ENCODE data around the gene ARHGEF7.
"Not testable (repeated sequence)": the region's sequence is repeated elsewhere in the genome, so short reads cannot be mapped to it uniquely, and the experiment has no call there.

ARHGEF7 gene, protein sequence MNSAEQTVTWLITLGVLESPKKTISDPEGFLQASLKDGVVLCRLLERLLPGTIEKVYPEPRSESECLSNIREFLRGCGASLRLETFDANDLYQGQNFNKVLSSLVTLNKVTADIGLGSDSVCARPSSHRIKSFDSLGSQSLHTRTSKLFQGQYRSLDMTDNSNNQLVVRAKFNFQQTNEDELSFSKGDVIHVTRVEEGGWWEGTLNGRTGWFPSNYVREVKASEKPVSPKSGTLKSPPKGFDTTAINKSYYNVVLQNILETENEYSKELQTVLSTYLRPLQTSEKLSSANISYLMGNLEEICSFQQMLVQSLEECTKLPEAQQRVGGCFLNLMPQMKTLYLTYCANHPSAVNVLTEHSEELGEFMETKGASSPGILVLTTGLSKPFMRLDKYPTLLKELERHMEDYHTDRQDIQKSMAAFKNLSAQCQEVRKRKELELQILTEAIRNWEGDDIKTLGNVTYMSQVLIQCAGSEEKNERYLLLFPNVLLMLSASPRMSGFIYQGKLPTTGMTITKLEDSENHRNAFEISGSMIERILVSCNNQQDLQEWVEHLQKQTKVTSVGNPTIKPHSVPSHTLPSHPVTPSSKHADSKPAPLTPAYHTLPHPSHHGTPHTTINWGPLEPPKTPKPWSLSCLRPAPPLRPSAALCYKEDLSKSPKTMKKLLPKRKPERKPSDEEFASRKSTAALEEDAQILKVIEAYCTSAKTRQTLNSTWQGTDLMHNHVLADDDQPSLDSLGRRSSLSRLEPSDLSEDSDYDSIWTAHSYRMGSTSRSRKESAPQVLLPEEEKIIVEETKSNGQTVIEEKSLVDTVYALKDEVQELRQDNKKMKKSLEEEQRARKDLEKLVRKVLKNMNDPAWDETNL
- long read RNA-seq, donor 1, partial matches to known transcripts, result 5 of 7 reads
- long read RNA-seq, donor 1, other reads (novel, unspliced or antisense), result 0 of 7 reads
- long read RNA-seq, donor 2, partial matches to known transcripts, result 0 of 1 reads
- long read RNA-seq, donor 2, other reads (novel, unspliced or antisense), result 0 of 1 reads
- long read RNA-seq, donor 3, result 0 reads
- long read RNA-seq, donor 4, partial matches to known transcripts, result 63 of 63 reads
- long read RNA-seq, donor 4, other reads (novel, unspliced or antisense), result 0 of 63 reads
- long read RNA-seq, donor 5, full-length matches to known transcripts, result 1 of 1 reads
- long read RNA-seq, donor 5, partial matches to known transcripts, result 0 of 1 reads
- long read RNA-seq, donor 5, other reads (novel, unspliced or antisense), result 0 of 1 reads
- long read RNA-seq, donor 6, partial matches to known transcripts, result 6 of 7 reads
- long read RNA-seq, donor 6, other reads (novel, unspliced or antisense), result 0 of 7 reads
- long read RNA-seq, donor 7, partial matches to known transcripts, result 22 of 24 reads
- long read RNA-seq, donor 7, other reads (novel, unspliced or antisense), result 0 of 24 reads
- long read RNA-seq, donor 8, partial matches to known transcripts, result 38 of 39 reads
- long read RNA-seq, donor 8, other reads (novel, unspliced or antisense), result 0 of 39 reads

DNA sequence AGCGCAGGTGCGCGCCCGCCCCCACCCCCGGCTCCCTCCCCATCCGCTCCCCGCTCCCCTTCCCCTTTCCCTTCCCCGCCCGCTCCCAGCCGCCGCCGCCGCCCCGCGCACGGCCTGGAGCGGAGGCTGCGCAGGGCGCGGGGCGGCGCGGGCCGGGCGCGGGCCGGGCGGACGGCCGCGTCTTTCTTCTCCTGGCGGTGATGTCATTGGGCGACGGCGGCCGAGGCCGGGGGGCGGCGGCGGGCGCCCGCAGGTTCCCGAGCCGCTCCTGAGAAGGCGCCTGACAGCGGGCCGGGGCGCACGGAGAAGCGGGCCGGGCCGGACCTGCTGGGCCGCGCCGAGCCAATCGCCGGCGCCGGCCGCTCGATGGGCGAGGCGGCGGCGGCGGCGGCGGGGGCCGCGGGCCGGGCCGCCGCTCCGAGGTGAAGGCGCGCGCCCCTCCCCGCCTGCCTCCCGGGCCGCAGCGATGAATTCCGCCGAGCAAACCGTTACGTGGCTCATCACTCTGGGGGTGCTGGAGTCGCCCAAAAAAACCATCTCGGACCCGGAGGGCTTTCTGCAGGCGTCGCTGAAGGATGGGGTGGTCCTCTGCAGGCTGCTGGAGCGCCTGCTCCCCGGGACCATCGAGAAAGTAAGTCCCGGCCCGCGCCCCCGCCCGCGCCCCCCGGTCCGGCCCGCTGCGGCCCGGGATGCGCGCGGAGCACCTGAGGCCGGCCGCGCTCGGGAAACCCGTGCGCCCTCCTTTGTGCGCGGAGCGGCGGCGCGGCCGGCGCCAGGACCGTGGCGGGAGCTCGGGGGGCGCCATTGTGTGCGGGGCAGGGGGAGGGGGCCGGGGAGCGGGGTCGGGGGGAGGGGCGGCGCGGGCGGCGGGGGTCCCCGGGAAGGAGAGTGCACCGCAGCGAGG, at the start of gene ARHGEF7:
Gene ARHGEF7 (plus strand): TSS at position 250 of the 904 bp plus-strand sequence. CDS start 217 bp downstream, at position 467.
- peak; percentile 66 for DNase-seq

DNA sequence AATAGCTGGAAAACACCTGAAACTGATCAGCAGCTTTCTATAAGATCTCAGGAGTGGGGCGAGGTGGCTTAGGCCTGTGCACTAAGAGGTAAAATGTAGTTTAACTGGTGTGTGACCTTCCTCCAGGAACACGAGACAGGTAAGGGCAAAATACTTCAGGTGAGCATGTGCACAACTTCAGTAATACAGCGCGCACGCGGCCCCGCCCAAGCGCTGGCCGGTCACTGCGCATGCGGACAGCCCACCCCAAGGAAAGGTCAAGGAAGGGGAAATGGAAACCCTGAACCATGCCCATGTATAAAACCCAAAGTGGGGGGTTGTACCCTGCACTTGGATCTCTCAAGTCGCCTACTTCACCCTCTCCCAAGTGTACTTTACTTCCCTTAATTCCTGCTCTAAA, 49.4 kb upstream of the ARHGEF7 start:
- DNase-seq, result peak; percentile 5

DNA sequence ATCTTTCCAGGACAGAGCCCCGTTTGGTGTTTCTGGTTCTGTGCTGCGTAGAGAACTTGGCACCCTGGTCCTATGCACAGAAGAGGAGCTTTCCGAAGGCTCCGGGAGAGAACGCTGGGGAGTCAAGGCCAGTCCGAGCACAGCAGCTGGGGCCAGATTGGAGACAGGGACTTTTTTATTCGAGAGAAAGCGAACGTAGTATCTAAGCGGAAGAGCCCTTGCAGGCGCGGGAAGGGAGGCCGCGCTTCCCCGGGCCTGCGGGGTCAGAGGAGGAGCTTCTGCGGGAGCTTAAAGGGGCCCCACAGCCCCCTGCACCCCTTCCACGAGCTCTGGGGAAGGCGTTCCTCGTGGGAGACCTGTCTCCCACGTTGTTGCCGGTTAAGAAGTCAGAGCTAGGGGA, 48.6 kb upstream of the ARHGEF7 start:
- DNase-seq, result peak; percentile 46

DNA sequence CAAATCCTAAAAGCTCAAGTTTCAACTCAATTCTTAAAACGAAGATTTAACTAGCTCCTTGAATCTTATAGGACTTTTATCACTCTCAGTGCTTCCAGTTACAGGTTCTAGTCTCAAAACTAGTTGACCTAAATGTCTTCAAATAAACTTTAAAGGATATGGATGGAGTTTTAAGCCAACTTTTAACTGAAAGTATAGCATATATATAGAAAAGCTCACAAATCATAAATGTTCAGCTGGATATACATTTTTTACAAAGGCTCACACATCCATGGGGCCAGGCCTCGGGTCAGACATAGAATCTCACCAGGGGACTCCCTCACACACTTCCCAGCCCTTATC, 47.1 kb upstream of the ARHGEF7 start:
- DNase-seq, result no peak

DNA sequence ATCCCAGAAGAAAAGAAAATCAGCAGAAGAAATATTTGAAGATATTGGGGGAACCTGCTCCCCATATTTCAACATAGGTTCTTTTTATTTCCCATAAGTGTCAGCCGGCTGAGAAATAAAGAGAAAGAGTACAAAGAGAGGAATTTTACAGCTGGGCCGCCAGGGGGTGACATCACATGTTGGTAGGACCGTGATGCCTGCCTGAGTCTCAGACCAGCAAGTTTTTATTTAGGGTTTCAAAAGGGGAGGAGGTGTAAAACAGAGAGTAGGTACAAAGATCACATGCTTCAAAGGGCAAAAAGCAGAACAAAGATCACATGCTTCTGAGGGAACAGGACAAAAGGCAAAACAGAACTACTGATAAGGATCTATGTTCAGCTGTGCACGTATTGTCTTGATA, 44.0 kb upstream of the ARHGEF7 start:
- not testable (repeated sequence) for DNase-seq

DNA sequence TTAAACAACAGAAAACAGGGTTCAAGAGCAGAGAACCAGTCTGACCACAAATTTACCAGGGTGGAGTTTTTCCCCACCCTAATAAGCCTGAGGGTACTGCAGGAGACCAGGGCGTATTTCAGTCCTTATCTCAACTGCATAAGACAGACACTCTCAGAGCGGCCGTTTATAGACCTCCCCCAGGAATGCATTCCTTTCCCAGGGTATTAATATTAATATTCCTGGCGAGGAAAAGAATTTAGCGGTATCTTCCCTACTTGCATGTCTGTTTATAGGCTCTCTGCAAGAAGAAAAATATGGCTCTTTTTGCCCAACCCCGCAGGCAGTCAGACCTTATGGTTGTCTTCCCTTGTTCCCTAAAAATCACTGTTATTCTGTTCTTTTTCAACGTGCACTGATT, 43.6 kb upstream of the ARHGEF7 start:
- not testable (repeated sequence) for DNase-seq

DNA sequence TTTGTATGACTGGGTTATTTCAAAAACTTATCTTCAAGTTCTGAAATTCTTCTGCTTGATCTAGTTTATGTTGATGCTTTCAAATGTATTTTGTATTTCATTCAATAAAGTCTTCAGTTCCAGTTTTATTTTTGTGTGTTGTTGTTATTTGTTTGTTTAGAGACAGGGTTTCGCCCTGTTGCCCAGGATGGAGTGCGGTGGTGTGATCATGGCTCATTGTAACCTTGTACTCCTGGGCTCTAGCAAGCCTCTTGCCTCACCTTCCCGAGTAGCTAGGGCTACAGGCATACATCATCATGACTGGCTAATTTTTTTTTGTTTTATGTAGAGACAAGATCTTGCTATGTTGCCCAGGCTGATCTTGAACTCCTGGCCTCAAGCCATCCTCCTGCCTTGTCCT, 40.3 kb upstream of the ARHGEF7 start:
- DNase-seq, result no peak

DNA sequence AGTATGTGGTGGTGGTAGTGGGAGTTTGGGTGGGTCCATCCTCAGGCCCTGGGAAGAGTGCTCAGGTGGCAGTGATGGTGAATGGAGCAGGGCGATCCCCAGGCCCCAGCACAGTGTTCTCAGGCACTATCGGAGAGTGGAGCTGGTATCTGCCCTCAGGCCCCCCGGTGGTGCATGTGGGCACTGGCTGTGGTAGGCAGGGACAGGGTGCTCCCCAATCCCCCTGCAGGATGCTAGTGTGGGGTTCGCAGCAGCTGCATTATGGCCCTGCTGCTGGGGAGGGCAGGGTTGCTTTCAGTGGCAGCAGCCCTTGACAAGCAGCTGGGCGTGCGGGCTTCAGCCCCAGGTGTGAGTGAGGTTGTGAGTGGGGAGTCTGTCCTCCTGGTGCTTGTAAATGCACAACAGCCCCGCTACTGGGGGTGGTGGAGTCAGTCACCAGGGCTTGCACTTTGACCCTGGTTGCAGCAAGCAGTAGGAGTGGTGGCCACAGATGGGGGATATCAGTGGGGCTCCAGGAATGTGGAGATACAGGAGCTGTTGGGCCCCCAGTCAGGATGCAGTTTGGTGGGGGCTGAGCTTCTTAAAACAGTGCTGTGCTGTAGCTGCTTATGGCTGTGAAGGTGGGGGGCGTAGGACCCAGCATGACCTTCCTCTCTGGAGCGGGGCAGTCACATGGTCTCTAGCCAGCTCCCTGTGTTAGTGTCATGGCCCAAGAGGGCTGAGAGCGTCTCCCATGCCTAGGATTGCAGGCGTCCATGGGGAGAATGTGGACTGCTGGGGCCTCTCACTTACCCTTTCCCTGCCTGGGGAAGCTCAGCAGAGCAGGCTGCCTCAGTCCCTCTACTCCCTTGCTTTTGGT, 38.7 kb upstream of the ARHGEF7 start:
- no peak for DNase-seq

DNA sequence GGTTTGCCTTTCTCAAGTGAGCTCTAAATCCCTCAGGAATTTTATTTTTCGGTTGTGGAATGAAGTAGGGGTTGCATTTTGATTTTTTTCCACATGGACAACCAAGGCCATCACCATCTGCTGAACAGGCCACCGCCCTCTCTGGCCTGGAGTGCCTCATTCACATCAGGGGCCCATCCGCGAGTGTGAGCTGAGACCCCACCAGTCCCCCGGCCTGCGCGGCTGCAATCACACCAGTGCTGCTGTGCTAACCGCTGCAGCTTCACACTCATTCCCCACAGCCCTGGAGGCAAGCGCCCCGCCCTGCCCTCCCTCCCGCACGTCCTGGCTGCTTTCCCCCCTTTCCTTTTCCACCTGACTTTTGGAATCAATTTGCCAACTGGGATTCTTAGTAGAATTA, 35.7 kb upstream of the ARHGEF7 start:
- DNase-seq, result no peak

DNA sequence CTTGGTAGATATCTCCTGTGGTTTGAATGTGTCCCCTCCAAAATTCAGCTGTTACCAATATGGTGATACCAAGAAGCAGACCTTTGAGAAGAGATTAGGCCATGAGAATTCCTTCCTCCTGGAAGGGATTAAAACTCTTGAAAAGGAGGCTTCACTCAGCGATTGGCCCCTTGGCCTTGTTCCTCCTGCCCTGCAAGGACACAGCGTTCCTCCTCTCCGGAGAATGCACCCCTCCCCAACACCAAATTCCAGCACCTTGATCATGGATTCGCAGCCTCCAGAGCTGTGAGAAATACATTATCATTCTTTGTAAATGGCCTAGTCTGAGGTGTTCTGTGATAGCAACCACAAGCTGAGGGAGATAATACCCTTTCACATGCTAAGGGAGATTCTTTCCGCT, 34.5 kb upstream of the ARHGEF7 start:
- no peak for DNase-seq

DNA sequence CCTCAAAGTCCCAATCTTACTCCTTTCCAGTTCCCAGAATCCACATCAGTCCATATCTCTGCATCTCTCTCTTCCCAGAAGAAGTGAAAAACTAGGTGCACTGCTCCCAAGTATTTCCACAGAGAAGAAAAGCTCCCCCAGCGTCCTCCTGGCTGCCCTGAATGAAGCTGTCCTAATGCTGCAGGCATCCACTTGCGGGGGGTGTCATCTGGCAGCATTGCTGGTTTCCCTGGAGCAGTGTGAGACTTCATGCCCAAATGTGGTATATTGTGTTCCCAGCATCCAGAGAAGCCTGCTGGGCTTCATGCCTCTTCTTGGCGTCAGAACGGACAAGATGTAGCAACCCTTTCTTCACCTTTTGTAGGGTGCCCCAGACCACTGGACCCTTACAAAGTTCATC, 32.9 kb upstream of the ARHGEF7 start:
- DNase-seq, result no peak

DNA sequence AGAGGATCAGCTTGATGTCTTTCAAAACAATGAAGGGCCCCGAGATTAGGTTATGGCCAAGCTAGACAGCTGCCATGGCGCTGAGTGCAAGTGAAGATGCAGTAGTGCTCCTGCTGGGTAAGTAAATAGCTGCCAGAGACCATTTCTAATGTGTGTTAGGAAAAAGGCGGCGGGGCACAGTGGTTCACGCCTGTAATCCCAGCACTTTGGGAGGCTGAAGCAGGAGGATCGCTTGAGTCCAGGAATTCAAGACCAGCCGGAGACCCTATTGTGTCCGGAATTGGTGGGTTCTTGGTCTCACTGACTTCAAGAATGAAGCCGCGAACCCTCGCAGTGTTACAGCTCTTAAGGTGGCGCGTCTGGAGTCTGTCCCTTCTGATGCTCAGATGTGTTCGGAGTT, 32.3 kb upstream of the ARHGEF7 start:
- DNase-seq, result not testable (repeated sequence)

DNA sequence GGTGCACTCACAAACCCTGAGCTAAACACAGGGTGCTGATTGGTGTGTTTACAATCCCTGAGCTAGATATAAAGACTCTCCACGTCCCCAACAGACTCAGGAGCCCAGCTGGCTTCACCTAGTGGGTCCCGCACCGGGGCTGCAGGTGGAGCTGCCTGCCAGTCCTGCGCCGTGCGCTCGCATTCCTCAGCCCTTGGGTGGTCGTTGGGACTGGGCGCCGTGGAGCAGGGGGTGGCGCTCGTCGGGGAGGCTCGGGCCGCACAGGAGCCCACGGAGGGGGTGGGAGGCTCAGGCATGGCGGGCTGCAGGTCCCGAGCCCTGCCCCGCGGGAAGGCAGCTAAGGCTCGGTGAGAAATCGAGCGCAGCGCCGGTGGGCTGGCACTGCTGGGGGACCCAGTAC, 31.4 kb upstream of the ARHGEF7 start:
- not testable (repeated sequence) for DNase-seq

DNA sequence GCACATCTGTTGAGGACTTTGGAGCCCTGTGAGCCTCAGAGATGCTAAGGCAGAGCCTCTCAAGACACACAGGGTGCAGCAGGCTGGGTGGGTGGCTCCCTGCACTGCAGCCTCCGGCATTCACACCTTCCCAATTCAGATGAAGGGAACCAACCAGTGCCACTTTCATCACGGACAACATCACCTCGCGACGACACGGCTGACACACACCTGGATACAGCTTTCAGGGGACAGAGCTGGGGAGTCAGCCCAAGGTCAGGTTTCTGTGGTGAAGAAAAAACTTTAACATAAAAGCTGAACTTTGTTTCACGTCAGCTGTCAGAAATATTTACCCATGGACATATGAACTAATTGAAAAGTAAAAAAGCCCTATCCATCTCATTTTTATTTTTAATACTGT, 24.9 kb upstream of the ARHGEF7 start:
- no peak for DNase-seq

DNA sequence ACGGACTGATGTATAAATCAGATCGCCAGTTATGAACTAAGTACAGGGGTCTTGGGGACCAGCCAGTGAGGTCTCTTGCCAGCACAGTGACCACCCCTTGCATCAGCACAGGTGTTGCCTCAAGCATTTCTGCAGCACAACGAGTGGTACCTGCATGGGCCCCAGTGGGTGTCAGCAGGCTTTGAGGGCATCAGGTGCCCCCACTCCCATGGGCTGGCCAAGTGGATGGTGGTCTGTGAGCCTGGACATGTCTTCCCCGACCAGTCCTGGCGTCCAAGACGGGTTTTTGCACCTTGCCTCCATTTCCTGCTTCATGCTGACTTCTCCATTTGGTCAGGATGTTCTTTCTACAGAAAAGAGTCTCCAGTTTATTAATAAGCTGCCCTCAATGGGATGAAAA, 22.4 kb upstream of the ARHGEF7 start:
- DNase-seq, result no peak

DNA sequence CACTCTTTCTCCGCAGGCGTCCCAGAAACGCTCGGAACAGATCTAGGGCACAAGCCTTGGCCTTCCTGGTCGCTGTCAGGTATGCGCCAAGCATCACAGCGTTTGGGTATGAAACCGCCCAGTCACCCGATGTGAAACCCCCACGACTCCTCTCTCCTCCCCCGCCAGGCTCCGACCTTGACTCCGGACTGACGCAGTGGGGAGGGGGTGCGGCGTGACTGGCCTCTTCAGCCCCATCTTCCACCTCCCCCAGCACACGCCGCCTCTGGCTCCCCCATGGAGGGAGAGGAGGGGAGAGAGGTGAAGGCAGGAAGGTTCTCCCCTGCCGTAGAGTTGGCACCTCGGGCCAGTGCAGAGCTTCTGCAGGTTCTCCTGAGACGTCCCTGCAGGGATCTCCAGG, 22.0 kb upstream of the ARHGEF7 start:
- DNase-seq, result no peak

DNA sequence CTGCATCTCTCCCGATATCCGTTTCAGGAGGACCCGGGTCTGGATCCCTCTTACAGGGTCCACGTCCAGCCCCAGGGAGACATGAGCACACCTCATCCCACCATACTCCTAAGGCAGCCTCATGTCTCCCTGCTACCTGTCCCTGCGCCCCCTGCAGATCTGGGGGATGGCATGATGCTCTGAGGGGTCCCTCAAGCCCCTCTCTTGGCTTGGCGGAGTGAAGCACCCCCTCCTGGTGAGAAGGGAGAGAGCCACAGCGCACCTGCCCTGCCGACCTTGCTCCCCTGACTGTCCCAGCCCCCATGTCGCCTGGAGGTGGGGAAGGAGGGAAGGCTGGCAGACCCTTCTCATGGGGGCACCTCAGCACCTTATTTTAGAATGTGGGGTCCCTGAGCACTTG, 21.5 kb upstream of the ARHGEF7 start:
- DNase-seq, result no peak

DNA sequence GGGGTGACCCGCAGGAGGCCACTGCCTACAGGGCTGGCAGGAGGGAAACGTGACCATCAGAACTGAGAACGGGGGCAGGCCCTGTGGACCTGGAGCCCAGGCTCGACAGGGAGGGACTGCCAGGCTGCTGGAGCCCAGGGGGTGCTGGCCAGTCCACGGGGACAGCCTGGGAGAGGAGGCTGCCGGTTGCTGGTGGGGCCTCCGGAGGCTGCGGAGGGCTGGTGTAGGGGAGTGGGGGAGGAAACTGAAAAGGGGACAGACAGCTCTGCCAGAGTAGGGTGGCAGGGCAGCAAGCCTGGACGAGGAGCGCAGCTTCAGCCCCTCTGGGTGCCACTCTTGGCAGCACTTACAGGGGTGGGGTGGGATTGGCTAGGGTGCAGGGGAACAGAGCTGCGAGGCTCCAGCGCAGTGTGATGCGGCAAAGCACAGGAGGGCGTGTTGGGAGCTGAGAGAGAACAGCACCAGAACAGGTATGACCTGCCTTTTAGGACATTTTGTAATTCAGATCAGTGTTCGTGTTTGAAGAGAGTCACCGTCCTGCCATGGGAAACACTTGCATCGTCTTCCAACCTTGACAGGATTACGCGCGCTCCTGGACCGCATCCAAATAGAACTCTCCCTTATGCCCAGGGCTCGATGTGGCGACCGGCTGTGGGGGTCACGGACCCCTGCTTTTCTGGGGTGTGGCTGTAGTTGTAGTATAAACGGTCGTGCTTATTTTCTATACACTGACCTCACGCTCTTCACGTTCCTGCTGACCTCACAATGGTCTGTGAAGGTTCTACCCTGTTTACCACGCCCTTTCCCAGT, 19.9 kb upstream of the ARHGEF7 start:
- peak; percentile 7 for DNase-seq

DNA sequence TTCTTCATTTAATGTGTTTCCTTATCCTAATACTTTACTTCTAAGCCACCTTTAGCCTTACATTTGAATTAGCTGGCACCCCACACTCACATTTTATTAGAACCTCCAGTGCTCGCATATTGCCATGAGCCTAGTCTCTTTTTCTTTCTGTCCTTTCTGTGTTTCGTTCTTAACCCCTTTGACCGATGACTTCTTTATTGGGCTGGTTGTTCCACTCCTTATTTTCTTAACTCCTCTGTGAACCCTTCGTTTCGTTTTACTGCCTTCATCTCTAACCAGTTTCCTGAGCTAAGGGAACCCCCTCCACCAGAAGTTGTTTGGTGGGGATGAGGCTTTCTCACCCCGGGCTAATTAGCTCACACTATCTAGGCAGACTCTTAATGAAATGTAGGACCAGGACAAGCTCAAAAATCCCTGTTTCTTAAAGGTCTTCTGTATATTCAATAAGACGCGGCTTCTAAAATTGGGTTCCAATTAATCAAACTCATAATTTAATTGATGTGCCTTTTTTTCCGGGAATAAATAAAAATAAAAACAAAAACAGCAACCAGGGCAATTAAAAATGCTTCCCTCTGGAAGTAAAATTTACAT, 19.1 kb upstream of the ARHGEF7 start:
- DNase-seq, result peak; percentile 7

Data from right kidney (tissue), 9 donors.